Astrocyte (in vitro differentiated cells and primary cell): ENCODE results near the gene DEFB127.

ENCODE experiments used
- EZH2 ChIP-seq: IDR thresholded peaks from 2 replicates; pipeline ENCODE4 v1.6.1; 2012; ENCODE audit warnings: mild to moderate bottlenecking, low read length, inconsistent platforms; ENCODE audit not compliant: insufficient read depth
- TF ChIP-seq, protein P1 (sequence below): IDR thresholded peaks from 2 replicates; pipeline ENCODE4 v1.5.1; 2011; ENCODE audit warnings: low read depth, mild to moderate bottlenecking, inconsistent platforms, low read length, moderate library complexity; ENCODE audit not compliant: insufficient read depth

DNA sequence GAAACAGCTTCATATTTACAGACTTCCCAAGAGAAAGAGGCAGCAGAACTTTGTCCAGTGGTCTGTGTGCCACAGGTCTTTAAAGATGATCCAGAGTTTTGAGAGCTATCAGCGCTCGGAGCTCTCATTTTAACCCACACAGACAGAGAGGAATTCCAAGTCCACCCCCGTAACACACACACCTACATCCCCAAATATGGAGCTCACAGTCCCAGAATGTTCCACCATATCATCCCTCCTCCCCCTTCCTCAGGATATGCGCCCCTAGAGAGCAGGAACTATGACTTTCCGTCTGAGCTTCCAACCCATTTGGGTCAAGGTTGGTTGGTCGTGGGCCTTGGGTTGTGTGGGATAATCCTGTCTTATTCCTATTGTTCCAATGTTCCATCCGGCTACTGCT lies 32.4 kb downstream of the DEFB127 start, which contains the start of gene DEFB128:
- TF ChIP-seq, protein P1, sequence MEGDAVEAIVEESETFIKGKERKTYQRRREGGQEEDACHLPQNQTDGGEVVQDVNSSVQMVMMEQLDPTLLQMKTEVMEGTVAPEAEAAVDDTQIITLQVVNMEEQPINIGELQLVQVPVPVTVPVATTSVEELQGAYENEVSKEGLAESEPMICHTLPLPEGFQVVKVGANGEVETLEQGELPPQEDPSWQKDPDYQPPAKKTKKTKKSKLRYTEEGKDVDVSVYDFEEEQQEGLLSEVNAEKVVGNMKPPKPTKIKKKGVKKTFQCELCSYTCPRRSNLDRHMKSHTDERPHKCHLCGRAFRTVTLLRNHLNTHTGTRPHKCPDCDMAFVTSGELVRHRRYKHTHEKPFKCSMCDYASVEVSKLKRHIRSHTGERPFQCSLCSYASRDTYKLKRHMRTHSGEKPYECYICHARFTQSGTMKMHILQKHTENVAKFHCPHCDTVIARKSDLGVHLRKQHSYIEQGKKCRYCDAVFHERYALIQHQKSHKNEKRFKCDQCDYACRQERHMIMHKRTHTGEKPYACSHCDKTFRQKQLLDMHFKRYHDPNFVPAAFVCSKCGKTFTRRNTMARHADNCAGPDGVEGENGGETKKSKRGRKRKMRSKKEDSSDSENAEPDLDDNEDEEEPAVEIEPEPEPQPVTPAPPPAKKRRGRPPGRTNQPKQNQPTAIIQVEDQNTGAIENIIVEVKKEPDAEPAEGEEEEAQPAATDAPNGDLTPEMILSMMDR = no peak
- TF ChIP-seq EZH2 = no peak
